ENCODE measurements around the gene SCD5. TPM values are rescaled to one million over a fixed set of nuclear protein-coding genes. Genes with fewer than 3 reads are reported as not detected.

Gene SCD5
- total RNA-seq, 2 experiments from 2014 or later: 0.47 to 0.76 TPM

- no peak overlapping the region for H3K4me3 ChIP-seq (ENCODE audit: low read depth, low read length, poor library complexity, severe bottlenecking)
- no peaks in the 10 kb centered on the region for H4K20me1 ChIP-seq (ENCODE audit: insufficient read depth, low read length)
- no peak overlapping the region for H3K27ac ChIP-seq (ENCODE audit: low read depth, low read length, poor library complexity, severe bottlenecking)
- BruUV-seq (replicated peaks): no TSS peak
- H2AFZ ChIP-seq (ENCODE audit: low read length): no peak overlapping the region
- intact Hi-C loops (cut with micrococcal nuclease; ENCODE audit: unreplicated experiment): no loop called here
- no peaks in the 10 kb centered on the region for H3K79me2 ChIP-seq (ENCODE audit: insufficient read depth, low read depth, low read length)
- H3K4me2 ChIP-seq (ENCODE audit: low read length): no peak overlapping the region
- H3K9me2 ChIP-seq (ENCODE audit: insufficient read depth, low read length): no peaks in the 10 kb centered on the region
- TF ChIP-seq EZH2phosphoT487 (IDR thresholded peaks at IDR 0.05; ENCODE audit: borderline replicate concordance, low read depth, low read length) (no peak), CTCF (conservative IDR thresholded peaks at IDR 0.05; ENCODE audit: low read length) (no peak)
- H3K9me3 ChIP-seq (ENCODE audit: low read length): no peaks in the 10 kb centered on the region
- H3K4me1 ChIP-seq (ENCODE audit: insufficient read depth, low read length, poor library complexity, severe bottlenecking): no peaks in the 10 kb centered on the region
- H3K36me3 ChIP-seq (ENCODE audit: insufficient read depth, low read length): no peaks in the 10 kb centered on the region
- no peak for DNase-seq (ENCODE audit: low spot score)
- CTCF ChIA-PET (ENCODE audit: unreplicated experiment): interaction anchor here (0.6 to 0.7 kb wide), 2 partner anchors 12 to 1291 kb away, joined by 3 read pairs; no protein-coding TSS in a partner anchor
- POLR2A ChIA-PET: interaction anchor here (0.6 kb wide), 1 partner anchor 29 kb away, joined by 3 read pairs; no protein-coding TSS in a partner anchor
Observed at GRCh38 chr4:82754513-82755165, 44.0 kb downstream of the SCD5 start.

GRCh38 chr4:82753725-82754410 is 44.7 kb downstream of the SCD5 start:
- intact Hi-C loops (cut with micrococcal nuclease; ENCODE audit: unreplicated experiment): no loop called here
- Histone ChIP-seq H3K27ac (ENCODE audit: low read depth, low read length, poor library complexity, severe bottlenecking) (no peak overlapping the region), H3K4me3 (ENCODE audit: low read depth, low read length, poor library complexity, severe bottlenecking) (no peak overlapping the region), H3K36me3 (ENCODE audit: insufficient read depth, low read length) (no peaks in the 10 kb centered on the region), H3K4me2 (ENCODE audit: low read length) (no peak overlapping the region), H3K9me2 (ENCODE audit: insufficient read depth, low read length) (no peaks in the 10 kb centered on the region), H3K79me2 (ENCODE audit: insufficient read depth, low read depth, low read length) (no peaks in the 10 kb centered on the region), H4K20me1 (ENCODE audit: insufficient read depth, low read length) (no peaks in the 10 kb centered on the region), H3K4me1 (ENCODE audit: insufficient read depth, low read length, poor library complexity, severe bottlenecking) (no peaks in the 10 kb centered on the region), H2AFZ (ENCODE audit: low read length) (no peak overlapping the region), H3K9me3 (ENCODE audit: low read length) (no peaks in the 10 kb centered on the region)
- POLR2A ChIA-PET: no interaction called here
- TF ChIP-seq CTCF (conservative IDR thresholded peaks at IDR 0.05; ENCODE audit: low read length) (no peak), EZH2phosphoT487 (IDR thresholded peaks at IDR 0.05; ENCODE audit: borderline replicate concordance, low read depth, low read length) (no peak)
- DNase-seq (ENCODE audit: low spot score): no peak
- no TSS peak for BruUV-seq (replicated peaks)
- CTCF ChIA-PET (ENCODE audit: unreplicated experiment): interaction anchor here (0.7 kb wide), 1 partner anchor 11 kb away, joined by 3 read pairs; no protein-coding TSS in a partner anchor

GRCh38 chr4:82753238-82753637 is 45.4 kb downstream of the SCD5 start:
- Histone ChIP-seq H2AFZ (ENCODE audit: low read length) (no peak overlapping the region), H3K4me3 (ENCODE audit: low read depth, low read length, poor library complexity, severe bottlenecking) (no peak overlapping the region), H3K4me2 (ENCODE audit: low read length) (no peak overlapping the region), H3K36me3 (ENCODE audit: insufficient read depth, low read length) (no peaks in the 10 kb centered on the region), H3K79me2 (ENCODE audit: insufficient read depth, low read depth, low read length) (no peaks in the 10 kb centered on the region), H4K20me1 (ENCODE audit: insufficient read depth, low read length) (no peaks in the 10 kb centered on the region), H3K4me1 (ENCODE audit: insufficient read depth, low read length, poor library complexity, severe bottlenecking) (no peaks in the 10 kb centered on the region), H3K9me3 (ENCODE audit: low read length) (no peaks in the 10 kb centered on the region), H3K9me2 (ENCODE audit: insufficient read depth, low read length) (no peaks in the 10 kb centered on the region), H3K27ac (ENCODE audit: low read depth, low read length, poor library complexity, severe bottlenecking) (no peak overlapping the region)
- DNase-seq (ENCODE audit: low spot score): no peak
- no TSS peak for BruUV-seq (replicated peaks)
- intact Hi-C loops (cut with micrococcal nuclease; ENCODE audit: unreplicated experiment): no loop called here
- TF ChIP-seq CTCF (conservative IDR thresholded peaks at IDR 0.05; ENCODE audit: low read length) (no peak), EZH2phosphoT487 (IDR thresholded peaks at IDR 0.05; ENCODE audit: borderline replicate concordance, low read depth, low read length) (no peak)
- ChIA-PET POLR2A (no interaction called here), CTCF (ENCODE audit: unreplicated experiment) (no interaction called here)

All from OCI-LY7 (cell line).